Measurements from ENCODE around the gene CEP128. TPM values are rescaled to one million over a fixed set of nuclear protein-coding genes. Genes with fewer than 3 reads are reported as not detected.

Gene CEP128
- total RNA-seq, 1 experiment from 2014 or later: 16.4 TPM

- H3K79me2 ChIP-seq (ENCODE audit: insufficient read depth, low read length): no peaks in the 10 kb centered on the region
- H3K27me3 ChIP-seq (ENCODE audit: insufficient read depth, low read length): no peaks in the 10 kb centered on the region
- H3K9me2 ChIP-seq (ENCODE audit: insufficient read depth): no peaks in the 10 kb centered on the region
- RAD21 ChIA-PET (ENCODE audit: low non-redundant PET in 1 of 2, low total read pairs in 2 of 2, uncharacterized antibody in 2 of 2, unreplicated experiment in 2 of 2): no interaction called here
- no peak overlapping the region for H3K27ac ChIP-seq (ENCODE audit: low read depth, low read length)
- TF ChIP-seq TCF7L2 (IDR thresholded peaks at IDR 0.05; ENCODE audit: borderline replicate concordance, extremely low read depth, insufficient read depth, insufficient read length): no peak
- no peak for TF ChIP-seq ZFX (IDR thresholded peaks at IDR 0.05)
- TF ChIP-seq EGR1 (IDR thresholded peaks at IDR 0.05; ENCODE audit: low read depth): no peak
- no peak for TF ChIP-seq ELF1 (IDR thresholded peaks at IDR 0.05; ENCODE audit: borderline replicate concordance, low read depth)
- no peak for TF ChIP-seq FOSL1 (IDR thresholded peaks at IDR 0.05; ENCODE audit: low read depth)
- no peak for TF ChIP-seq ZNF274 (IDR thresholded peaks at IDR 0.05; ENCODE audit: low read depth, low read length)
- TF ChIP-seq CTCF (IDR thresholded peaks at IDR 0.05 in 2 of 3, conservative IDR thresholded peaks at IDR 0.05 in 1 of 3; ENCODE audit: borderline replicate concordance in 1 of 3, insufficient read depth in 1 of 3, low read depth in 2 of 3, low read length in 2 of 3): no peak
- no peak for TF ChIP-seq EZH2 (IDR thresholded peaks at IDR 0.05)
- TF ChIP-seq JUND (IDR thresholded peaks at IDR 0.05): no peak
- no peak for TF ChIP-seq RAD21 (IDR thresholded peaks at IDR 0.05; ENCODE audit: low read depth)
- no peak for TF ChIP-seq YY1 (IDR thresholded peaks at IDR 0.05; ENCODE audit: extremely low read depth, insufficient replicate concordance, low read depth, low read length)
- no peak for TF ChIP-seq SIN3A (IDR thresholded peaks at IDR 0.05; ENCODE audit: low read depth)
- TF ChIP-seq CBX3 (IDR thresholded peaks at IDR 0.05; ENCODE audit: low read depth): no peak
- TF ChIP-seq ATF3 (IDR thresholded peaks at IDR 0.05): no peak
- DNase-seq (ENCODE audit: low read depth, low spot score) (no peak), ATAC-seq (no peak)
- no peak overlapping the region for H3K4me3 ChIP-seq (replicated peaks in 1 of 2; ENCODE audit: low read depth in 1 of 2, low read length in 2 of 2)
- H3K4me2 ChIP-seq (ENCODE audit: low read length): no peak overlapping the region
- POLR2A ChIA-PET: no interaction called here
- intact Hi-C loops (cut with micrococcal nuclease): no loop called here
- CTCF ChIA-PET: no interaction called here
- no peaks in the 10 kb centered on the region for H3K9me3 ChIP-seq (ENCODE audit: control insufficient read depth in 1 of 2, insufficient read depth in 1 of 2, low read depth in 1 of 2, low read length in 2 of 2)
- H2AFZ ChIP-seq (ENCODE audit: low read depth, low read length, poor library complexity, severe bottlenecking): no peak overlapping the region
- no peaks in the 10 kb centered on the region for H3K36me3 ChIP-seq (ENCODE audit: control insufficient read depth in 1 of 2, insufficient read depth in 2 of 2, low read length in 2 of 2)
- H3K4me1 ChIP-seq (ENCODE audit: control insufficient read depth in 1 of 2, insufficient read depth in 2 of 2, low read length in 2 of 2): no peaks in the 10 kb centered on the region
- H3K9ac ChIP-seq (ENCODE audit: low read length): no peak overlapping the region
- no TSS peak for BruUV-seq (replicated peaks)
- H4K20me1 ChIP-seq (ENCODE audit: insufficient read depth): no peaks in the 10 kb centered on the region
These were observed 143.3 kb downstream of the CEP128 start for GRCh38 chr14:80798211-80798610.

All from HCT116 (cell line).